Liver (tissue), 9 donors: ENCODE results near the gene MESD. TPM values are rescaled to one million over a fixed set of nuclear protein-coding genes. Genes with fewer than 3 reads are reported as not detected.

Experiments used
- DNase-seq: peaks from one replicate; pipeline ENCODE4 v3.0.0-alpha.2; 2017; ENCODE audit warnings: low spot score
- H3K27ac ChIP-seq, 2 donors: one replicate each; pipeline ENCODE4 v1.7.0; 2013; ENCODE audit warnings: inconsistent platforms in 2 of 2, low read length in 2 of 2, control low read depth in 1 of 2, low read depth in 1 of 2, mild to moderate bottlenecking in 1 of 2
- H3K27me3 ChIP-seq, 4 donors: one replicate each; pipeline versions ENCODE4 v1.6.1 to v1.7.0; 2013; ENCODE audit warnings: low read length in 3 of 4, inconsistent platforms in 1 of 4, mild to moderate bottlenecking in 1 of 4, moderate library complexity in 1 of 4; ENCODE audit not compliant: control insufficient read depth in 4 of 4, insufficient read depth in 4 of 4
- H3K36me3 ChIP-seq, 4 donors: one replicate each; pipeline versions ENCODE4 v1.6.1 to v1.7.0; 2013; ENCODE audit warnings: low read length in 3 of 4, mild to moderate bottlenecking in 3 of 4, low read depth in 1 of 4, moderate library complexity in 1 of 4; ENCODE audit not compliant: control insufficient read depth in 4 of 4, insufficient read depth in 3 of 4
- H3K4me1 ChIP-seq, 4 donors: one replicate each; pipeline versions ENCODE4 v1.6.1 to v1.7.0; 2013; ENCODE audit warnings: low read length in 3 of 4, mild to moderate bottlenecking in 3 of 4, moderate library complexity in 1 of 4; ENCODE audit not compliant: control insufficient read depth in 4 of 4, insufficient read depth in 4 of 4
- H3K4me3 ChIP-seq, 3 donors: one replicate each; pipeline versions ENCODE4 v1.6.1 to v1.7.0; 2013; ENCODE audit warnings: low read length in 3 of 3, control low read depth in 1 of 3, low read depth in 1 of 3, mild to moderate bottlenecking in 1 of 3
- H3K9ac ChIP-seq, 2 donors: one replicate each; pipeline ENCODE4 v1.7.0; 2013; ENCODE audit warnings: low read length in 2 of 2, mild to moderate bottlenecking in 2 of 2, moderate library complexity in 2 of 2, control low read depth in 1 of 2, low read depth in 1 of 2
- H3K9me3 ChIP-seq, 4 donors: one replicate each; pipeline versions ENCODE4 v1.6.1 to v1.7.0; 2013; ENCODE audit warnings: low read length in 3 of 4; ENCODE audit not compliant: control insufficient read depth in 4 of 4
- CTCF ChIP-seq: fragments of 150-350 bp; IDR thresholded peaks from 2 replicates; pipeline ENCODE4 v1.5.1; 2017; ENCODE audit warnings: improper control_type of control experiment, low read depth, low read length; ENCODE audit not compliant: missing input control
- FOXA1 ChIP-seq: IDR thresholded peaks from 2 replicates; pipeline ENCODE4 v1.6.1; 2016; ENCODE audit warnings: antibody characterized with exemption
- FOXA2 ChIP-seq: IDR thresholded peaks from 2 replicates; pipeline ENCODE4 v1.6.1; 2016; ENCODE audit warnings: antibody characterized with exemption
- GABPA ChIP-seq, 2 donors: IDR thresholded peaks in 1 of 2; conservative IDR thresholded peaks in 1 of 2; 2 replicates each; pipeline ENCODE4 v1.6.1; 2016; ENCODE audit warnings: antibody characterized with exemption in 2 of 2, mild to moderate bottlenecking in 1 of 2, moderate library complexity in 1 of 2
- HNF4A ChIP-seq, 2 donors: conservative IDR thresholded peaks; 2 replicates each; pipeline ENCODE4 v1.6.1; 2016; ENCODE audit warnings: antibody characterized with exemption in 2 of 2, mild to moderate bottlenecking in 2 of 2
- HNF4G ChIP-seq: IDR thresholded peaks from 2 replicates; pipeline ENCODE4 v1.6.1; 2016; ENCODE audit warnings: antibody characterized with exemption
- JUND ChIP-seq, 2 donors: IDR thresholded peaks; 2 replicates each; pipeline ENCODE4 v1.6.1; 2016; ENCODE audit warnings: antibody characterized with exemption in 2 of 2
- MAX ChIP-seq: IDR thresholded peaks from 2 replicates; pipeline ENCODE4 v1.6.1; 2016; ENCODE audit warnings: antibody characterized with exemption
- NR2F2 ChIP-seq: IDR thresholded peaks from 2 replicates; pipeline ENCODE4 v1.6.1; 2016; ENCODE audit warnings: antibody characterized with exemption
- RAD21 ChIP-seq, 2 donors: IDR thresholded peaks; 2 replicates each; pipeline ENCODE4 v1.6.1; 2016; ENCODE audit warnings: antibody characterized with exemption in 2 of 2, mild to moderate bottlenecking in 2 of 2
- RXRA ChIP-seq, 2 donors: IDR thresholded peaks; 2 replicates each; pipeline ENCODE4 v1.6.1; 2017 to 2018; ENCODE audit warnings: antibody characterized with exemption in 2 of 2, mild to moderate bottlenecking in 1 of 2
- SP1 ChIP-seq: IDR thresholded peaks from 2 replicates; pipeline ENCODE4 v1.6.1; 2018; ENCODE audit warnings: antibody characterized with exemption, mild to moderate bottlenecking
- TAF1 ChIP-seq: conservative IDR thresholded peaks from 2 replicates; pipeline ENCODE4 v1.6.1; 2016; ENCODE audit warnings: antibody characterized with exemption, mild to moderate bottlenecking
- YY1 ChIP-seq: IDR thresholded peaks from 2 replicates; pipeline ENCODE4 v1.6.1; 2016; ENCODE audit warnings: antibody characterized with exemption, mild to moderate bottlenecking
- WGBS: extraction: QIAGEN DNeasy Blood & Tissue Kit; methylation state at CpG from one replicate; pipeline ENCODE4 v1.1.7; 2013; 5-methylcytosine and 5-hydroxymethylcytosine counted together
- polyA plus RNA-seq, 2 donors: library from polyadenylated mRNA; stranded (reverse) in 1 of 2; unstranded in 1 of 2; fragments of 200-250 nt in 1 of 2; fragments of >200 nt in 1 of 2; fragmentation: Nextera tagmentation in 1 of 2; extraction: Ambion mirVana in 1 of 2; gene quantifications; one replicate each; pipeline versions ENCODE4 v1.2.1 to v1.2.3, GENCODE V29; 2013 to 2015
- total RNA-seq, 2 donors: library from RNA; depleted of rRNA; stranded (reverse); fragments of >200 nt; gene quantifications; one replicate each; pipeline ENCODE4 v1.2.3, GENCODE V29; 2014
- TF ChIP-seq, protein P1 (sequence below): IDR thresholded peaks from 2 replicates; pipeline ENCODE4 v1.6.1; 2016; ENCODE audit warnings: antibody characterized with exemption
- TF ChIP-seq, protein P2 (sequence below): IDR thresholded peaks from 2 replicates; pipeline ENCODE4 v1.6.1; 2016; ENCODE audit warnings: antibody characterized with exemption, mild to moderate bottlenecking
- donor health status: healthy.
- donor health status: healthy.
- donor health status: healthy.
- donor health status: healthy.
- donor health status: healthy.

MESD gene
- total and polyA plus RNA-seq, 4 donors = 15.3 to 24.0 (median 17.0) TPM

- Histone ChIP-seq H3K27ac (peak overlapping the region; percentile 25 to 36), H3K9ac (no peak overlapping the region), H3K4me3 (no peak overlapping the region), H3K27me3 (no peaks in the 10 kb centered on the region), H3K36me3 (no peaks in the 10 kb centered on the region), H3K9me3 (no peaks in the 10 kb centered on the region), H3K4me1 (peaks cover 2 to 46% (median 30%) of the 10 kb centered on the region in 4 donors)
- 42% methylated on average over 2 of the region's 2 CpGs for WGBS
- TF ChIP-seq, protein P1, sequence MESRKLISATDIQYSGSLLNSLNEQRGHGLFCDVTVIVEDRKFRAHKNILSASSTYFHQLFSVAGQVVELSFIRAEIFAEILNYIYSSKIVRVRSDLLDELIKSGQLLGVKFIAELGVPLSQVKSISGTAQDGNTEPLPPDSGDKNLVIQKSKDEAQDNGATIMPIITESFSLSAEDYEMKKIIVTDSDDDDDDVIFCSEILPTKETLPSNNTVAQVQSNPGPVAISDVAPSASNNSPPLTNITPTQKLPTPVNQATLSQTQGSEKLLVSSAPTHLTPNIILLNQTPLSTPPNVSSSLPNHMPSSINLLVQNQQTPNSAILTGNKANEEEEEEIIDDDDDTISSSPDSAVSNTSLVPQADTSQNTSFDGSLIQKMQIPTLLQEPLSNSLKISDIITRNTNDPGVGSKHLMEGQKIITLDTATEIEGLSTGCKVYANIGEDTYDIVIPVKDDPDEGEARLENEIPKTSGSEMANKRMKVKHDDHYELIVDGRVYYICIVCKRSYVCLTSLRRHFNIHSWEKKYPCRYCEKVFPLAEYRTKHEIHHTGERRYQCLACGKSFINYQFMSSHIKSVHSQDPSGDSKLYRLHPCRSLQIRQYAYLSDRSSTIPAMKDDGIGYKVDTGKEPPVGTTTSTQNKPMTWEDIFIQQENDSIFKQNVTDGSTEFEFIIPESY = no peak
- TF ChIP-seq TAF1 = no peak
- no peak for TF ChIP-seq HNF4G
- TF ChIP-seq NR2F2 = no peak
- TF ChIP-seq SP1 = no peak
- TF ChIP-seq YY1 = no peak
- DNase-seq = no peak
These were observed 43.9 kb upstream of the MESD start for GRCh38 chr15:81033508-81033907.

DNA sequence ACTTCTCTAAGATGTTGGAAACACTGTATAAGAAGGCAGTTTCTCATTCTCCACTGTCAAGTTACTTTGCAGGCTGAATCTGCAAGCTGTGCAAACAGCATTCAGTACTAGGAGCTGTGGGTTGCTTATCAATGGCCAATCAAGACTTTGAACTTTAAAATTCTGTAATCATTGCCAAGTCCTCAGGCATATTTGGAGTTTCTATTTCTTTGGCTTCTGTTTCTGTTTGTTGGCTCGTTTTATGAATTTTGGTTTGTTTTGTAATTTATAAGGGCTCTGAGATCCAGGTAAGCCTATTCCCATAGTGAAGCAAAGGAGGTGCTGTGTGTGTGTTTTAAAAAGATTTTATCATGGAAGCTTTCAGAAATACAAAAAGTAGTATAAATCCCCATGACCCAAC, 43.2 kb upstream of the MESD start:
- DNase-seq = no peak

More for the DNA sequence above, 43.2 kb upstream of the MESD start:
- Histone ChIP-seq H3K4me1 (peaks cover 0 to 39% (median 24%) of the 10 kb centered on the region in 4 donors), H3K27ac (peak overlapping the region; percentile 15 to 55), H3K27me3 (no peaks in the 10 kb centered on the region), H3K9ac (peak overlapping the region in 1 of 2 donors; percentile 19), H3K4me3 (no peak overlapping the region), H3K36me3 (no peaks in the 10 kb centered on the region), H3K9me3 (no peaks in the 10 kb centered on the region)
- WGBS = 15% methylated on average over 1 of the region's 1 CpG
- peak; percentile 51 to 71 for TF ChIP-seq JUND (IDR thresholded peaks at IDR 0.05)
- TF ChIP-seq, protein P2, sequence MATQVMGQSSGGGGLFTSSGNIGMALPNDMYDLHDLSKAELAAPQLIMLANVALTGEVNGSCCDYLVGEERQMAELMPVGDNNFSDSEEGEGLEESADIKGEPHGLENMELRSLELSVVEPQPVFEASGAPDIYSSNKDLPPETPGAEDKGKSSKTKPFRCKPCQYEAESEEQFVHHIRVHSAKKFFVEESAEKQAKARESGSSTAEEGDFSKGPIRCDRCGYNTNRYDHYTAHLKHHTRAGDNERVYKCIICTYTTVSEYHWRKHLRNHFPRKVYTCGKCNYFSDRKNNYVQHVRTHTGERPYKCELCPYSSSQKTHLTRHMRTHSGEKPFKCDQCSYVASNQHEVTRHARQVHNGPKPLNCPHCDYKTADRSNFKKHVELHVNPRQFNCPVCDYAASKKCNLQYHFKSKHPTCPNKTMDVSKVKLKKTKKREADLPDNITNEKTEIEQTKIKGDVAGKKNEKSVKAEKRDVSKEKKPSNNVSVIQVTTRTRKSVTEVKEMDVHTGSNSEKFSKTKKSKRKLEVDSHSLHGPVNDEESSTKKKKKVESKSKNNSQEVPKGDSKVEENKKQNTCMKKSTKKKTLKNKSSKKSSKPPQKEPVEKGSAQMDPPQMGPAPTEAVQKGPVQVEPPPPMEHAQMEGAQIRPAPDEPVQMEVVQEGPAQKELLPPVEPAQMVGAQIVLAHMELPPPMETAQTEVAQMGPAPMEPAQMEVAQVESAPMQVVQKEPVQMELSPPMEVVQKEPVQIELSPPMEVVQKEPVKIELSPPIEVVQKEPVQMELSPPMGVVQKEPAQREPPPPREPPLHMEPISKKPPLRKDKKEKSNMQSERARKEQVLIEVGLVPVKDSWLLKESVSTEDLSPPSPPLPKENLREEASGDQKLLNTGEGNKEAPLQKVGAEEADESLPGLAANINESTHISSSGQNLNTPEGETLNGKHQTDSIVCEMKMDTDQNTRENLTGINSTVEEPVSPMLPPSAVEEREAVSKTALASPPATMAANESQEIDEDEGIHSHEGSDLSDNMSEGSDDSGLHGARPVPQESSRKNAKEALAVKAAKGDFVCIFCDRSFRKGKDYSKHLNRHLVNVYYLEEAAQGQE = no peak
- peak; percentile 89 to 91 for TF ChIP-seq HNF4A (conservative IDR thresholded peaks at IDR 0.05)
- TF ChIP-seq CTCF = no peak
- TF ChIP-seq HNF4G = peak; percentile 80
- TF ChIP-seq MAX = no peak
- peak; percentile 74 for TF ChIP-seq SP1
- peak; percentile 62 to 71 for TF ChIP-seq RXRA (IDR thresholded peaks at IDR 0.05)
- no peak for TF ChIP-seq NR2F2
- TF ChIP-seq YY1 = peak; percentile 56
- peak; percentile 44 for TF ChIP-seq FOXA2
- TF ChIP-seq RAD21 (IDR thresholded peaks at IDR 0.05) = peak in 1 of 2 donors; percentile 48
- no peak for TF ChIP-seq GABPA (IDR thresholded peaks at IDR 0.05 in 1 of 2, conservative IDR thresholded peaks at IDR 0.05 in 1 of 2)
- TF ChIP-seq, protein P1 = peak; percentile 37
- TF ChIP-seq FOXA1 = no peak
